Progenitor cell of endocrine pancreas (in vitro differentiated cells): ENCODE data around the gene PNMA6E. TPM values are rescaled to one million over a fixed set of nuclear protein-coding genes. Genes with fewer than 3 reads are reported as not detected.

Experiments
- DNase-seq: peaks from one replicate; pipeline ENCODE4 v3.0.0; 2021; ENCODE audit warnings: low spot score; ENCODE audit not compliant: unreplicated experiment
- H3K27ac Mint-ChIP-seq: 2 replicates; pipeline ENCODE4 v1.8.0; 2021; ENCODE audit warnings: mild to moderate bottlenecking, moderate library complexity, mixed read lengths
- H3K27me3 Mint-ChIP-seq: 2 replicates; pipeline ENCODE4 v1.8.0; 2021; ENCODE audit warnings: mixed read lengths
- H3K36me3 Mint-ChIP-seq: 2 replicates; pipeline ENCODE4 v1.8.0; 2022; ENCODE audit warnings: mixed read lengths; ENCODE audit not compliant: insufficient read depth
- H3K4me1 Mint-ChIP-seq: 2 replicates; pipeline ENCODE4 v1.8.0; 2021; ENCODE audit warnings: low read depth, mixed read lengths
- H3K4me3 Mint-ChIP-seq: 2 replicates; pipeline ENCODE4 v1.8.0; 2021; ENCODE audit warnings: low read depth, mild to moderate bottlenecking, moderate library complexity, mixed read lengths
- H3K9me3 Mint-ChIP-seq: 2 replicates; pipeline ENCODE4 v1.8.0; 2021; ENCODE audit warnings: low read depth, mixed read lengths
- CTCF ChIP-seq: fragments of 200-600 bp; sonication (generic); IDR thresholded peaks from one replicate; pipeline ENCODE4 v1.5.0; 2021; ENCODE audit warnings: antibody characterized with exemption, mild to moderate bottlenecking; ENCODE audit not compliant: unreplicated experiment
- total RNA-seq: library from RNA; stranded (reverse); gene quantifications from 2 replicates; pipeline ENCODE4 v1.2.1, GENCODE V29; 2021

The PNMA6E gene
- total RNA-seq, 1 donor from 2014 or later: not detected

GRCh38 chrX:153400146-153401132 is 711 bp downstream of the PNMA6E start:
- Mint-ChIP-seq H3K4me3 (no peak overlapping the region), H3K36me3 (peaks cover 4% of the 10 kb centered on the region), H3K4me1 (peaks cover 2% of the 10 kb centered on the region), H3K27ac (no peak overlapping the region), H3K9me3 (peaks cover 19% of the 10 kb centered on the region), H3K27me3 (peaks cover 19% of the 10 kb centered on the region)
- peak; percentile 64 for TF ChIP-seq CTCF
- DNase-seq: no peak

GRCh38 chrX:153398275-153398960 is 2.7 kb downstream of the PNMA6E start:
- H3K36me3 Mint-ChIP-seq: peaks cover 4% of the 10 kb centered on the region
- peaks cover 2% of the 10 kb centered on the region for H3K4me1 Mint-ChIP-seq
- peaks cover 17% of the 10 kb centered on the region for H3K27me3 Mint-ChIP-seq
- no peak overlapping the region for H3K27ac Mint-ChIP-seq
- no peak for DNase-seq
- TF ChIP-seq CTCF: no peak
- H3K4me3 Mint-ChIP-seq: no peak overlapping the region
- peaks cover 19% of the 10 kb centered on the region for H3K9me3 Mint-ChIP-seq

- H3K9me3 Mint-ChIP-seq: peaks cover 11% of the 10 kb centered on the region
- H3K27me3 Mint-ChIP-seq: peaks cover 8% of the 10 kb centered on the region
- H3K27ac Mint-ChIP-seq: no peak overlapping the region
- no peak overlapping the region for H3K4me3 Mint-ChIP-seq
- peaks cover 2% of the 10 kb centered on the region for H3K4me1 Mint-ChIP-seq
- no peak for DNase-seq
- TF ChIP-seq CTCF: no peak
- peaks cover 4% of the 10 kb centered on the region for H3K36me3 Mint-ChIP-seq
Measured at GRCh38 chrX:153397256-153397960, 3.7 kb downstream of the PNMA6E start.

GRCh38 chrX:153396320-153397195 is 4.6 kb downstream of the PNMA6E start:
- Mint-ChIP-seq H3K9me3 (peaks cover 5% of the 10 kb centered on the region), H3K4me1 (peaks cover 2% of the 10 kb centered on the region), H3K27me3 (peaks cover 8% of the 10 kb centered on the region), H3K36me3 (peaks cover 2% of the 10 kb centered on the region), H3K27ac (no peak overlapping the region), H3K4me3 (no peak overlapping the region)
- TF ChIP-seq CTCF: no peak
- no peak for DNase-seq
